ENCODE results near the gene GALK1.

The GALK1 gene

GRCh38 chr17:75803883-75804282 lies 38.9 kb upstream of the GALK1 start:
- Histone ChIP-seq H3K27me3 (ENCODE audit: insufficient read depth, low read length) (no peaks in the 10 kb centered on the region), H2AFZ (ENCODE audit: low read depth, low read length) (no peak overlapping the region), H3K4me1 (ENCODE audit: insufficient read depth, low read length) (no peaks in the 10 kb centered on the region), H3K9me3 (ENCODE audit: low read length) (no peaks in the 10 kb centered on the region), H3K36me3 (ENCODE audit: insufficient read depth, low read length) (peaks cover 16% of the 10 kb centered on the region), H3K4me3 (ENCODE audit: low read length) (no peak overlapping the region)

GRCh38 chr17:75799402-75799801 lies 34.4 kb upstream of the GALK1 start:
- H2AFZ ChIP-seq (ENCODE audit: low read depth, low read length), result no peak overlapping the region
- no peaks in the 10 kb centered on the region for H3K4me1 ChIP-seq (ENCODE audit: insufficient read depth, low read length)
- peaks cover 45% of the 10 kb centered on the region for H3K36me3 ChIP-seq (ENCODE audit: insufficient read depth, low read length)
- H3K27me3 ChIP-seq (ENCODE audit: insufficient read depth, low read length), result no peaks in the 10 kb centered on the region
- no peaks in the 10 kb centered on the region for H3K9me3 ChIP-seq (ENCODE audit: low read length)
- no peak overlapping the region for H3K4me3 ChIP-seq (ENCODE audit: low read length)

- Histone ChIP-seq H3K27me3 (ENCODE audit: insufficient read depth, low read length) (no peaks in the 10 kb centered on the region), H3K36me3 (ENCODE audit: insufficient read depth, low read length) (peaks cover 63% of the 10 kb centered on the region), H2AFZ (ENCODE audit: low read depth, low read length) (no peak overlapping the region), H3K4me3 (ENCODE audit: low read length) (no peak overlapping the region), H3K4me1 (ENCODE audit: insufficient read depth, low read length) (no peaks in the 10 kb centered on the region), H3K9me3 (ENCODE audit: low read length) (peaks cover 2% of the 10 kb centered on the region)
Observed at GRCh38 chr17:75795820-75796607, 31.0 kb upstream of the GALK1 start.

- Histone ChIP-seq H3K4me3 (ENCODE audit: low read length) (no peak overlapping the region), H3K4me1 (ENCODE audit: insufficient read depth, low read length) (no peaks in the 10 kb centered on the region), H3K9me3 (ENCODE audit: low read length) (peaks cover 2% of the 10 kb centered on the region), H2AFZ (ENCODE audit: low read depth, low read length) (no peak overlapping the region), H3K27me3 (ENCODE audit: insufficient read depth, low read length) (no peaks in the 10 kb centered on the region), H3K36me3 (ENCODE audit: insufficient read depth, low read length) (peaks cover 48% of the 10 kb centered on the region)
Observed at GRCh38 chr17:75793460-75793859, 28.5 kb upstream of the GALK1 start.

GRCh38 chr17:75791254-75791653 lies 26.3 kb upstream of the GALK1 start:
- Histone ChIP-seq H3K36me3 (ENCODE audit: insufficient read depth, low read length) (peaks cover 32% of the 10 kb centered on the region), H3K4me1 (ENCODE audit: insufficient read depth, low read length) (peaks cover 1% of the 10 kb centered on the region), H3K27me3 (ENCODE audit: insufficient read depth, low read length) (no peaks in the 10 kb centered on the region), H2AFZ (ENCODE audit: low read depth, low read length) (no peak overlapping the region), H3K9me3 (ENCODE audit: low read length) (peaks cover 4% of the 10 kb centered on the region), H3K4me3 (ENCODE audit: low read length) (no peak overlapping the region)

GRCh38 chr17:75785016-75785890 lies 20.3 kb upstream of the GALK1 start:
- Histone ChIP-seq H3K27me3 (ENCODE audit: insufficient read depth, low read length) (no peaks in the 10 kb centered on the region), H3K36me3 (ENCODE audit: insufficient read depth, low read length) (no peaks in the 10 kb centered on the region), H3K4me1 (ENCODE audit: insufficient read depth, low read length) (peaks cover 25% of the 10 kb centered on the region), H2AFZ (ENCODE audit: low read depth, low read length) (no peak overlapping the region), H3K9me3 (ENCODE audit: low read length) (peaks cover 2% of the 10 kb centered on the region), H3K4me3 (ENCODE audit: low read length) (peak overlapping the region; percentile 51)

GRCh38 chr17:75784473-75785015 lies 19.6 kb upstream of the GALK1 start, which contains the start of gene UNK:
UNK (plus strand) TSS chr17:75784806; CDS start chr17:75784881, 75 bp downstream.
- no peaks in the 10 kb centered on the region for H3K36me3 ChIP-seq (ENCODE audit: insufficient read depth, low read length)
- H3K4me3 ChIP-seq (ENCODE audit: low read length), result peak within 1 kb of the TSS; percentile 51
- no peaks in the 10 kb centered on the region for H3K27me3 ChIP-seq (ENCODE audit: insufficient read depth, low read length)
- peaks cover 2% of the 10 kb centered on the region for H3K9me3 ChIP-seq (ENCODE audit: low read length)
- peak within 1 kb of the TSS; percentile 31 for H2AFZ ChIP-seq (ENCODE audit: low read depth, low read length)
- peaks cover 25% of the 10 kb centered on the region for H3K4me1 ChIP-seq (ENCODE audit: insufficient read depth, low read length)

GRCh38 chr17:75783803-75784472 lies 18.9 kb upstream of the GALK1 start:
- Histone ChIP-seq H2AFZ (ENCODE audit: low read depth, low read length) (peak overlapping the region; percentile 31), H3K4me1 (ENCODE audit: insufficient read depth, low read length) (peaks cover 25% of the 10 kb centered on the region), H3K4me3 (ENCODE audit: low read length) (peak overlapping the region; percentile 51), H3K27me3 (ENCODE audit: insufficient read depth, low read length) (no peaks in the 10 kb centered on the region), H3K9me3 (ENCODE audit: low read length) (peaks cover 2% of the 10 kb centered on the region), H3K36me3 (ENCODE audit: insufficient read depth, low read length) (no peaks in the 10 kb centered on the region)

GRCh38 chr17:75783069-75783783 lies 18.2 kb upstream of the GALK1 start:
- no peak overlapping the region for H3K4me3 ChIP-seq (ENCODE audit: low read length)
- no peaks in the 10 kb centered on the region for H3K27me3 ChIP-seq (ENCODE audit: insufficient read depth, low read length)
- H3K36me3 ChIP-seq (ENCODE audit: insufficient read depth, low read length), result peaks cover 6% of the 10 kb centered on the region
- H2AFZ ChIP-seq (ENCODE audit: low read depth, low read length), result no peak overlapping the region
- H3K9me3 ChIP-seq (ENCODE audit: low read length), result peaks cover 2% of the 10 kb centered on the region
- peaks cover 26% of the 10 kb centered on the region for H3K4me1 ChIP-seq (ENCODE audit: insufficient read depth, low read length)

GRCh38 chr17:75779987-75780889 lies 15.2 kb upstream of the GALK1 start:
- no peak overlapping the region for H3K4me3 ChIP-seq (ENCODE audit: low read length)
- peaks cover 30% of the 10 kb centered on the region for H3K4me1 ChIP-seq (ENCODE audit: insufficient read depth, low read length)
- H3K27me3 ChIP-seq (ENCODE audit: insufficient read depth, low read length), result no peaks in the 10 kb centered on the region
- H2AFZ ChIP-seq (ENCODE audit: low read depth, low read length), result no peak overlapping the region
- no peaks in the 10 kb centered on the region for H3K9me3 ChIP-seq (ENCODE audit: low read length)
- H3K36me3 ChIP-seq (ENCODE audit: insufficient read depth, low read length), result peaks cover 29% of the 10 kb centered on the region

- Histone ChIP-seq H2AFZ (ENCODE audit: low read depth, low read length) (no peak overlapping the region), H3K9me3 (ENCODE audit: low read length) (no peaks in the 10 kb centered on the region), H3K36me3 (ENCODE audit: insufficient read depth, low read length) (peaks cover 29% of the 10 kb centered on the region), H3K4me3 (ENCODE audit: low read length) (peak overlapping the region; percentile 76), H3K27me3 (ENCODE audit: insufficient read depth, low read length) (no peaks in the 10 kb centered on the region), H3K4me1 (ENCODE audit: insufficient read depth, low read length) (peaks cover 27% of the 10 kb centered on the region)
Observed at GRCh38 chr17:75779250-75779986, 14.4 kb upstream of the GALK1 start.
